Left ventricle myocardium inferior (tissue), 1 donor: ENCODE results near the gene XXYLT1. TPM values are rescaled to one million over a fixed set of nuclear protein-coding genes. Genes with fewer than 3 reads are reported as not detected.

Experiments used
- DNase-seq: peaks from one replicate; pipeline ENCODE4 v3.0.0-alpha.2; 2020
- H3K27ac ChIP-seq: fragments of 200-600 bp; replicated peaks from 2 replicates; pipeline ENCODE4 v1.8.0; 2021
- H3K27me3 ChIP-seq: fragments of 200-600 bp; 2 replicates; pipeline ENCODE4 v1.8.0; 2021; ENCODE audit warnings: low read depth
- H3K36me3 ChIP-seq: fragments of 200-600 bp; 2 replicates; pipeline ENCODE4 v1.8.0; 2021
- H3K4me1 ChIP-seq: fragments of 200-600 bp; 2 replicates; pipeline ENCODE4 v1.8.0; 2021
- H3K4me3 ChIP-seq: fragments of 200-600 bp; 2 replicates; pipeline ENCODE4 v1.8.0; 2021; ENCODE audit warnings: mild to moderate bottlenecking, moderate library complexity
- H3K9me3 ChIP-seq: fragments of 200-600 bp; replicated peaks from 2 replicates; pipeline ENCODE4 v1.8.0; 2021
- CTCF ChIP-seq: fragments of 200-600 bp; IDR thresholded peaks from 2 replicates; pipeline ENCODE4 v1.8.0; 2021; ENCODE audit warnings: antibody characterized with exemption, mild to moderate bottlenecking, borderline replicate concordance
- intact Hi-C: fragments of 100-400 bp; cut with micrococcal nuclease; formaldehyde crosslinking; loops from one replicate; pipeline ENCODE4 v1.11.0; 2022
- total RNA-seq: library from RNA; stranded (reverse); fragmentation: NEBNext Ultra II Directional; extraction: Animal tissue kit (Norgen Biotek cat#: 25700); gene quantifications from one replicate; pipeline ENCODE4 v1.2.1, GENCODE V29; 2021
- donor health status: DM: no; HTN: yes; CAD: no; lungs with severe emphysema.

The XXYLT1 gene
- total RNA-seq, 1 donor from 2014 or later: 2.3 TPM

DNA sequence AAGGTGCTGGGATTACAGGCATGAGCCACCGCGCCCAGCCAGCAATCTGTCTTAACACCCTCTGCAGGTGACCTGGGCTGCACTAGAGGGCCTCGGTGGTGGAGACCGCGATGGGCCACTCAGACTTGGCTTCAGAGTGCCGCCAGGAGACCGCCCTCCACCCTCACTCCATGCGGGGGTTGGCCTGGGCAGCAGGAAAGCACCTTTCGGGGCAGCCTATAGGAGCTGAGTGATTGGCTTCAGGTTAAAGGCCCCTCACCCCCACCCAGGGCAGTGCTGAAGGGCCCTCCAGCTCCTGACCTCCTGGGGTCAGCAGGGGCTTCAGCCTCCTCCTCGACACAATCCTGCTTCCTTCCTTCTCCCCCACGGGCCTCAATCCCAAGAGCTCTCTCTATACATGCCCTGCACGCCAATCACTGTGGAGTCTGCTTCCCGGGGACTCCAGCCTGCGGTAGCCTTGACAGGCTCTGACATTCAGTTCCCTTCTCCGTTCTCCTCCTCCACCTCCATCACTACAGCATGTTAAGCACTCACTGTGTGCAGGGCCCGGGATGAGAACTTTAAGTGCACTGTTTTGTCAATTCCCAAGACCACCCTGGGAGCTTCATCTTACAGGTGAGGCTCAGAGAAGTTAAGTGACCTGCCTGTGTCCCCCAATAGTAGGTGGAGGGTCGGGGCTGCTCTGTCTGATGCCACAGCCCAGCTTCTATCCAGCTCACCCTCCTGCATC lies 225.3 kb downstream of the XXYLT1 start:
- Histone ChIP-seq H3K4me3 (no peak overlapping the region), H3K9me3 (no peaks in the 10 kb centered on the region), H3K4me1 (peaks cover 12% of the 10 kb centered on the region), H3K36me3 (no peaks in the 10 kb centered on the region), H3K27ac (no peak overlapping the region), H3K27me3 (no peaks in the 10 kb centered on the region)
- intact Hi-C loops: no loop called here
- DNase-seq: no peak
- no peak for TF ChIP-seq CTCF

DNA sequence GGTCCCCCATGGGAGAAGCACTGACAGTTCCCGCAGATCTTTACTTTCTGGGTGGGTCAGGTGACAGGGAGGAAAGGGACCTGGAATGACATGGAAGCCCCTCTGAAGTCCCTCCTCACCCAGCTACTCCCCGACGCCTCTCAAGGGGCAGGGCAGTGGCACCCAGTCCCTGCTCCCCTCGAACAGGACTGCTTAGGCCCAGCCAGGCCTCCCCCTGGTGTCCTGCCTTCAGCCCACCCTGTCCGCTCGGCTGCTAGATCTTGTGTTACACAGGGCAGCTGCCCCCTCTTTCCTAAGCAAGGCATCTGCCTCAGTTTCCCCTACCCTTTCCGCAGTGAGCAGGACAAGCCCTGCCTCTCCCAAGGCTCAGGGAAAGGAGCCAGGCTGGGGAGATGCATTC lies 226.5 kb downstream of the XXYLT1 start:
- Histone ChIP-seq H3K4me1 (peaks cover 18% of the 10 kb centered on the region), H3K27ac (no peak overlapping the region), H3K4me3 (no peak overlapping the region), H3K9me3 (no peaks in the 10 kb centered on the region), H3K36me3 (no peaks in the 10 kb centered on the region), H3K27me3 (no peaks in the 10 kb centered on the region)
- no peak for TF ChIP-seq CTCF
- intact Hi-C loops: no loop called here
- DNase-seq: no peak

- intact Hi-C loops: no loop called here
- peaks cover 18% of the 10 kb centered on the region for H3K4me1 ChIP-seq
- H3K27ac ChIP-seq: no peak overlapping the region
- H3K9me3 ChIP-seq: no peaks in the 10 kb centered on the region
- TF ChIP-seq CTCF: no peak
- H3K27me3 ChIP-seq: no peaks in the 10 kb centered on the region
- DNase-seq: no peak
- no peaks in the 10 kb centered on the region for H3K36me3 ChIP-seq
- no peak overlapping the region for H3K4me3 ChIP-seq
Observed at GRCh38 chr3:195043607-195044339, 227.2 kb downstream of the XXYLT1 start.

DNA sequence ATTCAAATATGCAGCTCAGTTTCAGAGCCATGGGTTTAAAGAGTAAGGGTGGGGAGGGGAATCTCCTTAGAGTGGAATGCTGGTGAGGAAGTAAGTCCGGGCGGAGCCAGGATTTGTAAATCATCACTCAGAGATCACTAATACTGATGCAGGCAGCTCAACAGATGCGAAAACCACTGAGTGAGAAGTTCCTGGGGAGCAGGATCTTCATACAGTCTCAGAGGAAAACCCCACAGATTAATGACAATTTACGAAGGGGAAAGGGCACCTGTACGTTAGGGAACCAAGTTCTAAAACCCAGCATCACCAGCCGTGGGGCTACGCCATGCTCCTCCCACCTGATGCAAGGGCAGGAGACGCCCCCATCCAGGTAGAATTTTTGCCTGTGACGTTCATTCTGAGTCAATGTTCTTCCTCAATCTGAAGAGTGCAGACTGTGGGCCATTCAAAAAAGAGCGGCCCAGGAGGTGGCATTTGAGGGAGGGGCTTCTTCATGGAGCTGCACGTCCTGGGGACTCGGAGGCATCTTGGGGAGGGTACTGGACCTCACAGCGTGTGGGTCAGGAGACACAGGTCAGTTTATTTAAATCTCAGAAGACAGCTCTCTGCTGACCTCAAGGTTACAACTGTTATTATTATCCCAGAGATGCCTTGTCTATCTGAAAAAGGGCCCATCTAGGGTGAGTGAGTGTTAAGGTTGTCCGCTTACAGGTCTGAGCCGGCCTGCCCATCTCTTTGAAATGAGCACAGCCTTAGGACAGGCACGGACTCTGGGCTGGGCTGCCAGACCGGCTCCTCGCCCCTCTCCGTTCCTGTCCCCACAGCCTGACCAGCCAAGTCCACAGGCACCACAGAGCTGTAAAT lies 228.0 kb downstream of the XXYLT1 start:
- Histone ChIP-seq H3K27ac (no peak overlapping the region), H3K9me3 (no peaks in the 10 kb centered on the region), H3K27me3 (no peaks in the 10 kb centered on the region), H3K4me1 (peaks cover 12% of the 10 kb centered on the region), H3K4me3 (no peak overlapping the region), H3K36me3 (no peaks in the 10 kb centered on the region)
- no peak for TF ChIP-seq CTCF
- DNase-seq: no peak
- intact Hi-C loops: no loop called here
